ENCODE measurements around the gene TDRD7.
A peak's percentile ranks its signal among the peaks of the same experiment; 100 is the strongest.

TDRD7 gene

GRCh38 chr9:97511655-97512427 is 99.9 kb downstream of the TDRD7 start:
- no peaks in the 10 kb centered on the region for H3K4me1 ChIP-seq (ENCODE audit: control insufficient read depth, insufficient read depth, low read length)
- H3K9me3 ChIP-seq (ENCODE audit: control insufficient read depth, insufficient read depth, low read depth, low read length), result no peaks in the 10 kb centered on the region
- CTCF ChIA-PET, result interaction anchor here (0.6 to 0.7 kb wide), 2 partner anchors 444 to 655 kb away, joined by 3 read pairs; no protein-coding TSS in a partner anchor
- POLR2A ChIA-PET, result no interaction called here
- peaks cover 0 to 4% of the 10 kb centered on the region in 2 experiments; a peak in 1 of 3 replicates for H3K36me3 ChIP-seq (ENCODE audit: control insufficient read depth in 2 of 2, insufficient read depth in 1 of 2, low read length in 2 of 2)
- no peak overlapping the region for H3K4me3 ChIP-seq (ENCODE audit: low read depth, low read length)
- H3K27ac ChIP-seq (ENCODE audit: extremely low read depth, low read depth, low read length), result no peak overlapping the region
- TF ChIP-seq ZNF140 (tag by site-specific recombination; IDR thresholded peaks at IDR 0.05) (no peak), ZNF48 (tag by site-specific recombination; IDR thresholded peaks at IDR 0.05) (no peak), ZNF555 (tag by site-specific recombination; conservative IDR thresholded peaks at IDR 0.05) (no peak)

- H3K4me1 ChIP-seq (ENCODE audit: control insufficient read depth, insufficient read depth, low read length), result no peaks in the 10 kb centered on the region; the same call in 1 of the 2 replicates
- peaks cover 0 to 4% of the 10 kb centered on the region in 2 experiments; a peak in 1 of 3 replicates for H3K36me3 ChIP-seq (ENCODE audit: control insufficient read depth in 2 of 2, insufficient read depth in 1 of 2, low read length in 2 of 2)
- POLR2A ChIA-PET, result no interaction called here
- H3K9me3 ChIP-seq (ENCODE audit: control insufficient read depth, insufficient read depth, low read depth, low read length), result no peaks in the 10 kb centered on the region
- H3K4me3 ChIP-seq (ENCODE audit: low read depth, low read length), result no peak overlapping the region
- CTCF ChIA-PET, result no interaction called here
- no peak overlapping the region for H3K27ac ChIP-seq (ENCODE audit: extremely low read depth, low read depth, low read length)
- TF ChIP-seq ZNF707 (tag by site-specific recombination; IDR thresholded peaks at IDR 0.05), result no peak
- no peak for TF ChIP-seq REST (tag by site-specific recombination; IDR thresholded peaks at IDR 0.05)
- TF ChIP-seq ZNF274 (IDR thresholded peaks at IDR 0.05; ENCODE audit: low read length), result no peak
- TF ChIP-seq ZNF274 (tag by site-specific recombination; IDR thresholded peaks at IDR 0.05; ENCODE audit: borderline replicate concordance), result no peak
- no peak for TF ChIP-seq ZXDB (tag by site-specific recombination; IDR thresholded peaks at IDR 0.05)
- no peak for TF ChIP-seq ZNF391 (tag by site-specific recombination; IDR thresholded peaks at IDR 0.05; ENCODE audit: borderline replicate concordance, low read depth)
- no peak for TF ChIP-seq ZNF785 (tag by site-specific recombination; IDR thresholded peaks at IDR 0.05)
- TF ChIP-seq ZNF366 (tag by site-specific recombination; conservative IDR thresholded peaks at IDR 0.05), result no peak
- no peak for TF ChIP-seq ZNF792 (tag by site-specific recombination; IDR thresholded peaks at IDR 0.05)
- TF ChIP-seq YY2 (tag by site-specific recombination; IDR thresholded peaks at IDR 0.05), result no peak
These were observed 101.2 kb downstream of the TDRD7 start for GRCh38 chr9:97512966-97513560.

- ChIA-PET CTCF (no interaction called here), POLR2A (no interaction called here)
- Histone ChIP-seq H3K4me1 (ENCODE audit: control insufficient read depth, insufficient read depth, low read length) (no peaks in the 10 kb centered on the region; the same call in 1 of the 2 replicates), H3K27ac (ENCODE audit: extremely low read depth, low read depth, low read length) (no peak overlapping the region), H3K36me3 (ENCODE audit: control insufficient read depth in 2 of 2, insufficient read depth in 1 of 2, low read length in 2 of 2) (peaks cover 0 to 4% of the 10 kb centered on the region in 2 experiments; a peak in 1 of 3 replicates), H3K9me3 (ENCODE audit: control insufficient read depth, insufficient read depth, low read depth, low read length) (no peaks in the 10 kb centered on the region), H3K4me3 (ENCODE audit: low read depth, low read length) (no peak overlapping the region)
- TF ChIP-seq ZIC2 (tag by site-specific recombination; IDR thresholded peaks at IDR 0.05), result peak; percentile 61
- TF ChIP-seq ZNF48 (tag by site-specific recombination; IDR thresholded peaks at IDR 0.05), result no peak
These were observed 102.6 kb downstream of the TDRD7 start for GRCh38 chr9:97514531-97514930.

- Histone ChIP-seq H3K36me3 (ENCODE audit: control insufficient read depth in 2 of 2, insufficient read depth in 1 of 2, low read length in 2 of 2) (peaks cover 0 to 10% of the 10 kb centered on the region in 2 experiments; a peak in 1 of 3 replicates), H3K27ac (ENCODE audit: extremely low read depth, low read depth, low read length) (no peak overlapping the region), H3K4me1 (ENCODE audit: control insufficient read depth, insufficient read depth, low read length) (no peaks in the 10 kb centered on the region; the same call in 1 of the 2 replicates), H3K9me3 (ENCODE audit: control insufficient read depth, insufficient read depth, low read depth, low read length) (no peaks in the 10 kb centered on the region), H3K4me3 (ENCODE audit: low read depth, low read length) (no peak overlapping the region)
- POLR2A ChIA-PET, result no interaction called here
- CTCF ChIA-PET, result no interaction called here
- no peak for TF ChIP-seq KLF8 (tag by site-specific recombination; IDR thresholded peaks at IDR 0.05)
These were observed 103.8 kb downstream of the TDRD7 start for GRCh38 chr9:97515662-97516061.

Data from HEK293 (cell line).